HG03442 (cell line): ENCODE measurements around the gene SORBS2.

Experiments
- ATAC-seq: cut with Tn5 transposase; IDR thresholded peaks from one replicate; pipeline ENCODE4 v1.9.1; 2021; ENCODE audit warnings: mild to moderate bottlenecking, moderate library complexity; ENCODE audit not compliant: unreplicated experiment

SORBS2 gene

DNA sequence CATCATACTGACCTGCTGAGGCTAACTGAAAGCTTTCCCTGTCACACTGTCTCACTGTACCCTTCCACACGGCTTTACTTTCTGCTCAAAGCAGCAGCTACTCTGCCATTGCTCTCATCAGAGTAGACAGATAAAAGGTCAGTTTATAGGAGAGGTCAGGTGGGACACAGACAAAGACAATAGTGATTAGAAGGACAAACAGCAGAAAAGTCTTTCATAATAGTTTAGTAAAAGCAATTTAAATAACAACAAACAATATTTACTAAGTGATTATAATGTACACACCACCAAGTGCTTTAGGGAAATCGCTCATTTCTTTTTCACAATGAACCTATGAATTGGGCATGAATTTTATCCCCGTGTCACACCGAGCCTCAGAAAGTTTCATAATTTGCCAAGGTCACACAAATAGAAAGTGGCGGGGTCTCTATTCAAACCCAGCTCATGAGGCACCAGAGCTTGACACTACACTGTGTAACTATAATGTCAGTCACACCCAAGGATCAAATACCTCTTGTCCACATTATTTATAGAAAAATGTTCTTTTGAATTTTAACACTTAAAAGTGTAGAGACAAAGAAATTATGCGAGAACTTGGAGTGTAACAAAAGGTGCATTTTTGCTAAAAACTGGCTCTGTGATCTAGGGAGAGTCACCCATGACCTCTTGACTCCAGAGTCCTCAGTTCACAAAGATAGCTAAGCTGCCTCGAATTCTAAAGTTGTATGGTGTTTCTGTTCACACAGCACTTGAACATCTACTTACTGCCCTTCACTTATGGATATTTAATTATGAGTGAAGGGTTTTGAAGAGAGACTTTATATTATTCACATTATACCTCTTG, 24.5 kb upstream of the SORBS2 start:
- ATAC-seq = no peak

DNA sequence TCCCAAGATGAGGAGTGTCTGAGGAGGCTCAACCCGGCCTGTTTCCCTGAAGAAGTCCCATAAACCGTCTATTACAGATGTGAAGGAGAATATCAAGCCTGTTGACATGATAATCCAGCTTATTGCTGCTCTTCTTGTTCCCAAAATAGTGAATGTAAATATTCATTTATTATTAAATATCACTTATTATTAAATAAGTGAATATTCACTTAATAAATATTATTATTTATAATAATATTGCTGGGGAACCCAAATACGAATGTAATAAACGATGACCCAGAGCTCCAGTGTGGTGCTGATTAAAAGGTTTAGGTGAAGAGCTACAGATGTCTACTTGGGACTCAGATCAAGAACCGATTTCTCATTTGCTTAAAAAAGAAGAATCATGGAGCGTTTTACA, 23.8 kb upstream of the SORBS2 start:
- no peak for ATAC-seq

DNA sequence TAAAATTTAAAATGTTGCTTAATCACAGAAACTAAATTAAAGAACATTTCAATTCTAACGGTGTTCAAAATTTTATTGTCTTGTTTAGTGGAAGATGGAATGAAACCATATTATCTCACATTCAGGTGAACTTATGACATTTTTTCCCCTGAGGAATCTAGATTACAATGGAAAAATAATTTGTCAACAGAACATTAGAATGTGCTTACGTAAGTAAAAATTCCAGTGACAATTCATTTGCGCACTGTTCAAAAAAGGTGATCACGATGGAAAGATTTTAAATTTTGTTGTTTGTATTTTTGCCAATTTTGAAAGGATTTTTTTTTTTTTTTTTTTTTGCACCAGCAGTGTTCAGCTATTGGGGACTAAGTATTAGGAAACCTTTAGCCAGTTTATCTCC, 23.3 kb upstream of the SORBS2 start:
- no peak for ATAC-seq

DNA sequence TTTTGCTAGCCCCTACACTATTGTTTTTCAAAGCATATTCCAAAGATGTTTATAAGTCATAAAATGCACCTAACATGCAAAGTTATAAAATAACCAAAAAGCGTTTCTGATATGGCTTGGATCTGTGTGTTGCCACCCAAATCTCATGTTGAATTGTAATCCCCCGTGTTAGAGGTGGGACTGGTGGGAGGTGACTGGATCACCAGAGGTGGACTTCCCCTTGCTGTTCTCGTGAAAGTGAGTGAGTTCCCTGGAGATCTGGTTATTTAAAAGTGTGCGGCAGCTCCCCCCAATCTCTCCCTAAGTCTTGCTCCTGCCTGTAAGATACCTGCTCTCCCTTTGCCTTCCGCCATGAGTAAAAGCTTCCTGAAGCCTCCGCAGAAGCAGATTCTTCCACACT, 22.8 kb upstream of the SORBS2 start:
- ATAC-seq = no peak

DNA sequence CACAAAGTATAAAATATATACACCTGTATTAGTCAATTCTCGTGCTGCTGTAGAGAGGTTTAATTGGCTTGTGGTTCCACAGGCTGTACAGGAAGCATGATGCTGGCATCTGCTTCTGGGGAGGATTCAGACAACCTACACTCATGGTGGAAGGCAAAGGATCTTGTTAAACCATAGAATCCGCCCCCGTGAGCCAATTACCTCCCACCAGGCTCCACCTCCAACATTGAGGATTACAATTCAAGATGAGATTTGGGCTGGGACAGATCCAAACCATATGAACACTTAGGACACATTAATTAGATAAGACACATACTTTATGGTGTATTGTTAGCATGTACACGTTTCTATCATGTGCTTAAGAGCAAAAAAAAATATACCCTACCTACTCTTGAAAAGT, 22.1 kb upstream of the SORBS2 start:
- ATAC-seq = no peak

DNA sequence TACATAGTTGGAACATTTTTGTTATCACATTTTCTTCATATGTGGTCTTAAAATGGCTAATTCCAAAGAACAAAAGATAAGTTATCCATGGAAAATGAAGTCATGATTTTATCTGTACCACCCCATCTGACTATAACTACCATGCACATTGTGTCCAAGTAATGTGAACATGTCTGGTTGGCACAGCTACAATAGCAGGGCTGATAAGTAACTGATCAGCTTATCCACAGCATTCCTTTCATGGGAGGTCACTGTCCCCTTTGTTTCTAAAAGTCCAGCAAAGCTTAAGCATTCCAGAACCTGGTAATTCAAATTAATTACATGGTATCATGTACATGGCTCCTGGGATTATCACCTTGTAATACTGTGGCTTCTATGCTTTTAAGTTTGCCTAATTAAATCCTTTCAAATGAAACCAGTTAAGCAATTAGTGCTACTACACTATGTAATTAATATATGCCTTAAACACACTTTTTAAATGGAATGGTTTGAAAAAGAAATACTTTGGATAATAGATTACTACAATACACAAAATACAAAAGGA, 21.1 kb upstream of the SORBS2 start:
- ATAC-seq = no peak

DNA sequence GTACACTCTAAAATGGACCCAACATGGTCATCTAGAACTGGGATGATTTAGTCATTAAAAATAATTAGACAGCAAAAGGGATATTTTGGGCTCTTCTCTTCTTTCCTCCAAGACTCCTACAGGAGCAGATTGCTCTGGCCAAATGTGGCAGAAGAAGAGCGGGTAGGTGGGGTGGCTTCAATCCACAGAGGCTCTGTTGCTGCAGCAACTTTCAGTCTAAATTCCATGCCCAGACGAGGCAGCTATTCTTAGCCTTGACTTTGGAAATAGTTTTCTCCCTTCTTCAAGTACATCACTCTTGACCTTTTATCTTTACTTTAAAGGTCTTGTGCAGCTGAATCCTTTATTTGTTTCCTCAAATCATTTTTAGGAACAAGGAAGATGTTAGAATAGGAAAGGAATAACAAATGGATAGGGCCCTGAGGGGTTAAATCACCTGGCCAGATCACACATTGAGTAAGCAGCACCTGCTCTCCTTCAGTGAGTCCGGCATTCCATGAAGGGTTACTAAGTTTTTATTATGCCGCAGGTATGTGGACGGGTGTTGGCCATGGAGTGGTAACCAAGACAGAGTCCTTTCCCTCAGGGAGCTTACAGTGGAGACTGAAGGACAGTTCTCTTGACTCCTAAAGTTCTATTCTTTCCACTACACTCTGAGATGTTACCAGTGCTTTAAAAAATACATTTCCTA, 19.3 kb upstream of the SORBS2 start:
- ATAC-seq = no peak

DNA sequence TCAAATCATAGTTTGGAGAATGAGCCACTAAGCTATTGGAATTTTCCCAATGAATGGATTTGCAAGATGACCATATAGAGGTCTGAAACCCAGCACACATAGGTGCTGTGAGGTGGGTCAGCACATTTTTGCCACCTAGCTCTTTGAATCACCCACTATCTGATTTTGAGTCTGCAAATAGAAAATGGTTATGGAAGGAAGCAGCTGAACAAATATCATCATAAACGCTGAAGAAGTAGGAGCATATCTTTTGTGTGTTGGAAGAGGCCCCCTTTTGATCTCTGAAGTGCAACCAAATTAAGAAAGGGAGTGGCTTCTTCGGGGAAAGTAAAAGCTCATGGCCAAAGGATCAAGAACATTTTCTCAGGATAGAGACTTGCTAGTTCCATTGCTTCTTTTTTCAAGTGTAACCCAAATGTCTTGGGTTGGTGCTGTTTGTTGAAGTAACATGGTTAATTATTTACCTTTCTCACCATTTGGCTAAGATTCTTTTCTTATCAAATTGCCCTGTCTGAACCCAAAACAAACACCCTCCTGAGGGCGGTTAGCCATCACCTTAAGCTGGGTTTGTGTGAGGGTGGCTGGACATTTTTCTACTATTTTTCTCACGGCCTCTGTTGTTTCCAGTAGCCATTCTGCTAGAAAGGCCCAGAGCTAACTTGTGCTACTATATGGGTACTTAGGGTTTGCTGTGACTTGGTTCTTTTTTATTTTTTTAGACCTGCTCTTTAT, 18.4 kb upstream of the SORBS2 start:
- no peak for ATAC-seq

DNA sequence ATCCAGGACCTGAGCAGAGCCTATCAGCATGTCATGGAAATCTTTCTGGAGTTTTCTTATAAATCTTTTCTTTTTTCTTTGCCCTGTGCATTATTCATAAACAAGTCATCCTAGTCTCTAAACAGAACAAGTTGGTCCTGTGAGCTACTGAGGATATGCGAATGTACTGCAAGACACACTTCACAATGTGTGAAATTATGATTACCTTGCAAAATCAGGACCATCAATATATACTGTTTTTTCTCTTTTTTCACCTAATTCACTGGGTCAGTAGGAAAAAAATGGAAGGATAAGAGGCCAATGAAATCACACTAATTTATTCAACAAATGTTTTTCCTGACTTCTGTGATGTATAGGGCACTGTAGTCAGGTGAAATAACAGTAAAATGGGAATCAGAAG, 14.4 kb upstream of the SORBS2 start:
- ATAC-seq = no peak

DNA sequence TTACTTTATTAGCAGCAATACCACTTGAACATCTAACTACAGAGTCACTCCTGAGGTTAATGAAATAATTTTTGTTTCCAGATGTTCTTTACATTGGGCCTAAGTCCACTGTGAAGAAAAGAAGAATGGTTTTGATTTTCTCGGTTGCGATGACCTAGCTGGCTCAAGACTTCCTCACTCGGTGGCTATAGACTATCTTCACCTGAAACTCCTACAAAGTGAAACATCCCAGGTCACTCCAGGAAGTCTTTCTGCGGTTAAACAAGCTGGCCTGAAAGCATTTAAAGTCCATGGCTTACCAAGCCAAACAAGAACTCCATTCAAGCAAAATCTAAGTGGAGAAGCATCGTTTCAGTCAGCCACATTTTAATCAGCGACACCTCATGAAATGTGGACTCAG, 13.7 kb upstream of the SORBS2 start:
- ATAC-seq = no peak

DNA sequence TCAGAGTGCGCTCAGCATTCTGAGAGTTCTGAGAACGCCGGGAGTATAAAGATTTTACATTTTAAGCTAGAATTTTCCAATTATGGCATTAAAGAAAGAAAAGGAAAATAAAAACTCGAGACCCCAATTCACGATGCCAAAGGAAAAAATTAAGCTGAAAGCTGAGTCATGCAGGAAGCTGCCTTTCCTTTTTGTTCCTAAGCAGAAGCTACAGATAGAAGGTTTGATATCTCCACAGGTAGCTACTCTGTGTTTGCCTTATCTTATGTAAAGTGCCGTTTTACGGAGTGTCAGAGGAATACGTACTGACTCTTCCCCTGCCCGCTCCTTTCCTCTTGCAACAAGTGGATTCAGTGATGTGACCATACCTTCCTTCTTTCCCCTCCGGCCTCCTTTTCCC, 10.8 kb upstream of the SORBS2 start:
- ATAC-seq = no peak

DNA sequence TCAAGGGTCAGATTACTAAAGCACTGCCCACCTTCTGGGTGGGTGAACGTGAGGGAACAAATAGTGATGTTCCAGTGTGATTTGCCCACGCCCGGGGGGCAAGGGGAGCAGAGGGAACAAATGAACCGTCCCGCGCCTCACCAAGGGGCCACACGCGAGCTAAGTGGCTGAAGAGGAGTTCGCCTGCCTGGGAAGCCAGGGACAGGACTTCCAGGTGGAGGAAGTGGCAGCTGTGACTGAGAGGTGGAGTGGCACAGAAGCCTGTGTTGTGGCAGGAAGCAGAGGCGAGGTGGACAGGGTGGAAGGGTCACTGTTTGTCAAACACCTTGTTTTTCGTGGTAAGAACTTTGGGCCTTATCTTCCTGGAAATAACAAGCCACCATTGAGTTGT, 9.0 kb upstream of the SORBS2 start:
- no peak for ATAC-seq

DNA sequence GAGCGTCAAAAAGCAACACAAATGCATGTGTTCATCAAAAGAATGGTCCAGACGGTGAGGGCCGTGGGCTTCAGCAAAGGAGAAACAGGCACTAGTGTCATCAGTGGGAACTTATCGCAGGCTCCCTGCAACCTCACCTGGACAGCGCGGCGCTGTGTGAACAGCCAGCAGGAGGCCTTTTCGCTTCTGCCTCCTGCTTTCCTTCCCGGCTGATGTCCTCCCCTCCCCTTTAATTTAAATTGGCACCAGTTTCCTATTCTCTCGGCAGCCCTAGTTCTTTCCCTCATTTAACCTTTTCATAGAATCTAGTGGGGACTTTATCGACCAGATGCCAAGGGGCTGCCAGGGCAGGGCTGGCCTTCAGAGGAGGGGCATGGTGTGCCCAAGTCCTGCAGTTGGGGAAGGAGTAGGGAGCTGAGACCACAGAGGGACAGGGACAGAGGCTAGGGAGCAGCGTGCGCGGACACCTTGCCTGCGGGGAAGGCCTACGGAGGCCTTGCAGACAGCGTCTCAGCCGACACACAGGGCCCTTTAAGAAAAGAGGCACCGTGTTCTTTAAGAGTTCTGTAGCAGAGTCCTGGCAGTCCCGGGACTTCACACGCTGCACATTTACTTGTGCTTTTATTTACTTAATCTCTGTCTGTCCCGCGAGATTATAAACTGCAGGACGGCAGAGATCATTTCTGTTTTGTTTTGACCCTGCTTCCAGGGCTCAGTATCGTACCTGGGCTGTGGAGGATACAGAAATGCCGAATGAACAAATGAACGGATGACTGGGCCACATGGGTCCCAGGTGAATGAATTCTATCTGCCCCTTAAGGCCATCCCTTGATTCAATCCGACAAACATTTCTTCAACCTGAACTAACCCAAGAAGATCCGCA, 8.4 kb upstream of the SORBS2 start:
- no peak for ATAC-seq

DNA sequence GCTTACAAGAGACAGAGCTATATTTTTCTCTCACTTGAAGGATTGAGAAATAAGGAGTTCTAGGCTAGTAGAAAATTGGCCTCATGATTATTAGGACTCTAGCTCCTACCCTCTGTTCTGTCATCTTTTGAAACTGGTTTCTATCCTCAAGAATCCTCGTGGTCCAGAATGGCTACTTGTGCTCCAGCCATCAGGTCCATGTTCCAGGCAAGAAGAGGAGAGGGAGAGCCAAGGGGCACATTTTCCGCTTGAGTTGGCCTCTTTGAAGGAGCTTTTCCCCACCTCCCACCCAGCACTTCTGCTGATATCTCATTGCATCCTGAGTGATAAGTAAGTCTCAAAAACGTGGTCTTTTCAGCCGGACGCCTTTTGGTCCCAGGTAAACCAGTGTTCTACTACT, 7.2 kb upstream of the SORBS2 start:
- ATAC-seq = no peak

DNA sequence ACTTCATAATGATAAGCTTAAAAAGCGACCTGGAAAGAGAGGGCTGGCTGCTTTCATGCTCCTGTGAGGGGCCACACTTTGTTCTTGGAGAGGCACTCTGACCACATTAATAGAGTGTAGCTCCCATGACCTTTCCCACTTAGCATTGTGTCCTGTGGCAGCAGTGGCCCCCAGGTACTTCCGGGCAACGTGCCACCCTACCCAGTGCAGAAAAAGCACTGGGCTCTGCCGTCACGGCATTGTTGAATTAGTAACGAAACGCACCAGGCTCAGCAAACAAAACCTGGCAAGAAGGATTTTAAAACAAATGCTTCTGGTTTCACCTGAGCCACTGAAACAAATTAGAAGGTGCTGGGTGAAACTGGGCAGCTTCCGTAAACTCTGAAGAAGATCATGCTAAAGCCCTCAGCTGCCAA, 5.4 kb upstream of the SORBS2 start:
- ATAC-seq = peak; percentile 50

DNA sequence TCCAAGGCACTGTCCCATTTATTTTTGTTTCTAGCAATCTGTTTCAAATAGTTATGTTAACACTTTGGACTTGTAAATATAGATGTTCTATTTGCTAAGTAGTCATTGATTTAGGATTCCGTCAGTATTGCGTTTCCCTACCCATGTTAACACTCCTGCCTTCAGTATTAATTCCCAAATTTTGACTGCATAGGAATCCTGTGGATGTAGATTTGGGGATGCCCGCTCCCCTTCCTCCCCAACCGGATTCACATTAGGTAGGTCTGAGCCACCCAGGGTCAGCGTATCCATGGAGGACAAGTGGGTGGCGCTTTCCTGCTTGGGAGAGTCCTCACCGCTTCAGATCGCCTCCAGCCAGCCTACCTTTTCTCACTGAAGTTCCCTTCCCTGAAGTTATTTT, 1.1 kb upstream of the SORBS2 start:
- no peak for ATAC-seq

DNA sequence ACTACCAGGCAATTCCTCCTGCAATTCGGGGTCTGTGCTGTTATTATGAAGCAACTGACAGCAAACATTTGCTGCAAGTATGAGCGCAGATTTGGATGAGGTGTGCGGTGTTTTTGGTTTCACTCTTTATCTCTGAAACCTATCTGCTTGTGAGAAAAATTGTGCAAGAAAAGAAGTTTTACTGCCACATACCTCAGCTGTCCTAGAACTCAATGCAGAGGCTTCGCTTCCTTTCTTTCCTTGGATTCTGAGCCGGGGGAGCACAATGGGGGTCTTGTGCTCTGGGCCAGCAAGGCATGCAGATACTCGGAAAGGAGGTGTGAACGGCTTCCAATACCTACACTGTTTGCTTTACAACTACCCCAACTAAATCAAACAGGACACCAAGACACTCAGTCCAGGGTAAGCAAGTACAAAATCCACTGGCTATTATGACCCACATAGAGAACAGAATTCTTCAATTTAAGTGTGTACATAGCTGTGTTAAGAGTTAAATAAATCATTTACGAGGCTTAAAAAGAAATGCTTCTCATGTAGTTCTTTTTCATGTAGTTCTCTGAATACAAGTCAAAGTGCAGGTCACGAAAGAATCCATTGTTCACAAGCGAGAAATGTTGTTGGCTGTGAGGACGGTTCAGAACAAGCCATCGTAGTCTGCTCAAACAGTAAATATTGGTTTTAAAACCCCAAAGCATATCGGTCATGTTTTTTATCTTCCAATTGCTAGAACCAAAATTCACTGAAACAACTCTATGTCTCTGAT, 1.1 kb downstream of the SORBS2 start:
- no peak for ATAC-seq

DNA sequence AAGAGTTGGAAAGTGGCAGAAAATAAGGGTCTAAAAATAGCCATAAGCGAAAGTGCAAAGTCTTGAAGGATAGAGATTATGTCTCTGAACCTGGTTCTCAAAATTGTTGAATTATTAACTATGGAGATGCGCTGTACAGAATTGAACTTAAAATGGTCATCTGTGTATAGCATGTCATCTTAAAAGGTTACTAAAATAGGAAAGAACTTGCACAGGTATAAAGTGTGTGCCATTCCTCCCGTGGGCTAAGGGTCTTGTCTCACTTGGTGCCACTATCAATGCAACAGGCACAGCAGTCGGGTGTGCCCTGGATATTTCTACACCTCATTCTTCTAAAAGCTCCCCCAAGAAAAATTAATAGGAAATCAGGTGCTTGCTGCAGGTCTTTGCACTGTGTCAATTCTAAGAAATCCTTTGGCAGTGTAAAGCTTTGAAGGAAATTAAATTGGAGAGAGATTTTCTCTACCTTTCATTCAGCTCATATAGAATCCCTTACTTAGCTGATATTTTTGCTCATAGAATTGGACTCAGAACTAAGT, 2.4 kb downstream of the SORBS2 start:
- no peak for ATAC-seq

DNA sequence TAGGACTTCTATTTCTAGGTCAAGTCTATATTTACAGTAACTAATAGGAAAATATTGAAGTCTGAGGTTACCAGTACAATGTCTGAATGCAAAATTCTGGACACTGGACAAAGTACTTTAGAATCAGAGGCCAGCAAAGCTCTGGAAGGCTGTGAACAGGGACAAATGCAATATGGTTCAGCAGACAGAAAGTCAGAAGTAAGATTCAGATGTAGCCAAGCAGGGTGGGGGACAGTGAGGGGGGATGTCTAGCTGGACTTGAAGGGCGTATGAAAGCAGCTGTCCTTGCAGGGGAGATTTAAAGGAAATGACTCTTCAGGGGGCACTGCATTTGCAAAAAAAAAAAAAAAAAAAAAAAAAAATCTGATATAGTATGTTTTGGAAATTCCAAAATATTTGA, 2.9 kb downstream of the SORBS2 start:
- ATAC-seq = no peak

DNA sequence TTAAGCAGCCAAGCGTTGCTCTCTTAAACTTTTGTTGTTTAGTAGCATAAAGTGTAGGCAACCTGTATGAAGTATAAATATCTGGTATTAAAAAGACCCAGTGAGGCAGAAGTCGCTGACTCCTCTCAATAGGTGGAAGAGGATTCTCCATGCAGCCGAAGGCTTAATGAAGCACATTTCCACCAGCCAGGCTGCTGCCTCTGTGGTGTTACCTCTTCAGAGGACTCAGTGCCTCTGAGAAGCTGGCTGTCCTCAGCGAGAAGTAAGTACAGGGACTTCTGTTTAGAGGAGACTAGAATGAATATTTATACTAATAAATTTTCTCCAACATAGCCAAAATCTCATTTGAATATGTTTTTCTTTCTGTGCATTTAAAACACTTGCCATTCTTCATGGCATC, 6.0 kb downstream of the SORBS2 start:
- ATAC-seq = no peak
